Measurements from ENCODE around the gene GSTM3. TPM values are rescaled to one million over a fixed set of nuclear protein-coding genes. Genes with fewer than 3 reads are reported as not detected.
"Not testable (repeated sequence)": the region's sequence is repeated elsewhere in the genome, so short reads cannot be mapped to it uniquely, and the experiment has no call there.

GSTM3 gene
- total and polyA plus RNA-seq, 10 of the 15 experiments (the other 5 are each of a cell fraction or from before 2014, with no cell fraction given): not detected

DNA sequence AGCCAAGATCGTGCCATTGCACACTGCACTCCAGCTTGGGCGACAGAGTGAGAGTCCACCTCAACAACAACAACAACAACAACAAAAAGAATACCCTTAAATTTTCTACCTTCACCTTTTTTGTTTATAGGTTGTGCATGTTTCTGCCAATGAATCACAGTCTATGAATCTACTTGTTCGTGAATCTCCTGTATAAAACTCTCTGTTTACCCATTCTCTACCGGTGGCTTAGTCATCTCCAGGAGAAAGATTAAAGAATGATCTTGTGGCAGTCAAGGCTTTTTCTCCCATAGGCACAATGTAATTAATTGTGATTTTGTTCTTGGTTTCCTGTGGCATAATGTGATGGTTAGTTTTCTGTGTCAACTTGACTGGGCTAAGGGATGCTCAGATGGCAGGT lies 43.0 kb downstream of the GSTM3 start:
- DNase-seq (ENCODE audit: low read depth, low spot score); FAIRE-seq; RAD21 ChIA-PET (ENCODE audit: unreplicated experiment); intact Hi-C loops (cut with micrococcal nuclease; ENCODE audit: unreplicated experiment); POLR2A ChIA-PET; H3K36me3 ChIP-seq (ENCODE audit: control insufficient read depth in 2 of 2, insufficient read depth in 2 of 2, low read length in 1 of 2); H3K9me3 ChIP-seq (replicated peaks; ENCODE audit: control insufficient read depth, insufficient read depth, low read length); SMC1A ChIA-PET (ENCODE audit: uncharacterized antibody, unreplicated experiment); in situ Hi-C loops (cut with MboI); H3K79me2 ChIP-seq (ENCODE audit: control insufficient read depth, insufficient read depth, low read length); H3K27me3 ChIP-seq (replicated peaks in 1 of 2; ENCODE audit: control insufficient read depth in 2 of 2, insufficient read depth in 2 of 2, low read length in 1 of 2); H3K27ac ChIP-seq (ENCODE audit: control insufficient read depth, insufficient read depth); BruUV-seq (replicated peaks); H2AFZ ChIP-seq (ENCODE audit: control insufficient read depth, low read depth, low read length); H3K9ac ChIP-seq (ENCODE audit: control insufficient read depth, insufficient read depth, low read length); H4K20me1 ChIP-seq (ENCODE audit: control insufficient read depth, insufficient read depth); H3K4me1 ChIP-seq (ENCODE audit: control insufficient read depth, insufficient read depth, low read length); CTCF ChIA-PET; H3K4me2 ChIP-seq (ENCODE audit: control insufficient read depth, insufficient read depth); H3K4me3 ChIP-seq; ATAC-seq: not testable (repeated sequence)
- 95% methylated on average over 2 of the region's 4 CpGs for WGBS (ENCODE audit: insufficient coverage, insufficient replicate concordance, low lambda C conversion rate, missing lambda C conversion rate)

- no peaks in the 10 kb centered on the region for H4K20me1 ChIP-seq (ENCODE audit: control insufficient read depth, insufficient read depth)
- intact Hi-C loops (cut with micrococcal nuclease; ENCODE audit: unreplicated experiment) (no loop called here), in situ Hi-C loops (cut with MboI) (no loop called here)
- H3K27ac ChIP-seq (ENCODE audit: control insufficient read depth, insufficient read depth): no peak overlapping the region
- no TSS peak for BruUV-seq (replicated peaks)
- H3K9ac ChIP-seq (ENCODE audit: control insufficient read depth, insufficient read depth, low read length): no peak overlapping the region
- WGBS (ENCODE audit: insufficient coverage, insufficient replicate concordance, low lambda C conversion rate, missing lambda C conversion rate): 70% methylated on average over 4 of the region's 4 CpGs
- DNase-seq (ENCODE audit: low read depth, low spot score) (no peak), ATAC-seq (no peak), FAIRE-seq (no peak)
- SMC1A ChIA-PET (ENCODE audit: uncharacterized antibody, unreplicated experiment): no interaction called here
- CTCF ChIA-PET: no interaction called here
- H3K27me3 ChIP-seq (replicated peaks in 1 of 2; ENCODE audit: control insufficient read depth in 2 of 2, insufficient read depth in 2 of 2, low read length in 1 of 2): no peaks in the 10 kb centered on the region
- H3K79me2 ChIP-seq (ENCODE audit: control insufficient read depth, insufficient read depth, low read length): no peaks in the 10 kb centered on the region
- H2AFZ ChIP-seq (ENCODE audit: control insufficient read depth, low read depth, low read length): no peak overlapping the region
- no peaks in the 10 kb centered on the region for H3K36me3 ChIP-seq (ENCODE audit: control insufficient read depth in 2 of 2, insufficient read depth in 2 of 2, low read length in 1 of 2)
- RAD21 ChIA-PET (ENCODE audit: unreplicated experiment): no interaction called here
- H3K9me3 ChIP-seq (replicated peaks; ENCODE audit: control insufficient read depth, insufficient read depth, low read length): no peaks in the 10 kb centered on the region
- H3K4me3 ChIP-seq: no peak overlapping the region
- no peak overlapping the region for H3K4me2 ChIP-seq (ENCODE audit: control insufficient read depth, insufficient read depth)
- TF ChIP-seq, protein P1, sequence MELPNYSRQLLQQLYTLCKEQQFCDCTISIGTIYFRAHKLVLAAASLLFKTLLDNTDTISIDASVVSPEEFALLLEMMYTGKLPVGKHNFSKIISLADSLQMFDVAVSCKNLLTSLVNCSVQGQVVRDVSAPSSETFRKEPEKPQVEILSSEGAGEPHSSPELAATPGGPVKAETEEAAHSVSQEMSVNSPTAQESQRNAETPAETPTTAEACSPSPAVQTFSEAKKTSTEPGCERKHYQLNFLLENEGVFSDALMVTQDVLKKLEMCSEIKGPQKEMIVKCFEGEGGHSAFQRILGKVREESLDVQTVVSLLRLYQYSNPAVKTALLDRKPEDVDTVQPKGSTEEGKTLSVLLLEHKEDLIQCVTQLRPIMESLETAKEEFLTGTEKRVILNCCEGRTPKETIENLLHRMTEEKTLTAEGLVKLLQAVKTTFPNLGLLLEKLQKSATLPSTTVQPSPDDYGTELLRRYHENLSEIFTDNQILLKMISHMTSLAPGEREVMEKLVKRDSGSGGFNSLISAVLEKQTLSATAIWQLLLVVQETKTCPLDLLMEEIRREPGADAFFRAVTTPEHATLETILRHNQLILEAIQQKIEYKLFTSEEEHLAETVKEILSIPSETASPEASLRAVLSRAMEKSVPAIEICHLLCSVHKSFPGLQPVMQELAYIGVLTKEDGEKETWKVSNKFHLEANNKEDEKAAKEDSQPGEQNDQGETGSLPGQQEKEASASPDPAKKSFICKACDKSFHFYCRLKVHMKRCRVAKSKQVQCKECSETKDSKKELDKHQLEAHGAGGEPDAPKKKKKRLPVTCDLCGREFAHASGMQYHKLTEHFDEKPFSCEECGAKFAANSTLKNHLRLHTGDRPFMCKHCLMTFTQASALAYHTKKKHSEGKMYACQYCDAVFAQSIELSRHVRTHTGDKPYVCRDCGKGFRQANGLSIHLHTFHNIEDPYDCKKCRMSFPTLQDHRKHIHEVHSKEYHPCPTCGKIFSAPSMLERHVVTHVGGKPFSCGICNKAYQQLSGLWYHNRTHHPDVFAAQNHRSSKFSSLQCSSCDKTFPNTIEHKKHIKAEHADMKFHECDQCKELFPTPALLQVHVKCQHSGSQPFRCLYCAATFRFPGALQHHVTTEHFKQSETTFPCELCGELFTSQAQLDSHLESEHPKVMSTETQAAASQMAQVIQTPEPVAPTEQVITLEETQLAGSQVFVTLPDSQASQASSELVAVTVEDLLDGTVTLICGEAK (IDR thresholded peaks at IDR 0.05; ENCODE audit: borderline replicate concordance): no peak
- POLR2A ChIA-PET: no interaction called here
- H3K4me1 ChIP-seq (ENCODE audit: control insufficient read depth, insufficient read depth, low read length): no peaks in the 10 kb centered on the region
Observed at GRCh38 chr1:109697066-109697465, 43.8 kb downstream of the GSTM3 start.

DNA sequence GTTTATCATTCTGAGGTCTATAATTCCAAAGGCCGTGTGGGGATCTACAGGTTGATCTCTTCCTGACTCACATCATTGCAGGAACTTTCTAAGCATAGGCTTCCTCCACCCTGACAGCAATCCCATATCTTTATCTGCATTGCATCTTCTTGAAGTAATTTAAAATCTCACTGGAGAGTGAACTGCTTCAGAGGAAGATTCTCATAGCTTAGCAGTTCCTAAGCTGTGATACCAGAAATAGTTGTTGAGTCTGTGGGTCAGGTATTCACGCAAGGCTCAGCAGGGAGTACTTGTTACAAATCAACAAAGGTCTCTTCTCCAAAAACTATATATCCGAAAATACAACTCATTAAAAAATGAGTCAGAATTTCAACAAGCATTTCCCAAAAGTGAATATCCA lies 45.7 kb downstream of the GSTM3 start:
- H3K4me2 ChIP-seq (ENCODE audit: control insufficient read depth, insufficient read depth); intact Hi-C loops (cut with micrococcal nuclease; ENCODE audit: unreplicated experiment); H3K27ac ChIP-seq (ENCODE audit: control insufficient read depth, insufficient read depth); H3K4me3 ChIP-seq; H3K9me3 ChIP-seq (replicated peaks; ENCODE audit: control insufficient read depth, insufficient read depth, low read length); RAD21 ChIA-PET (ENCODE audit: unreplicated experiment); FAIRE-seq; in situ Hi-C loops (cut with MboI); H3K79me2 ChIP-seq (ENCODE audit: control insufficient read depth, insufficient read depth, low read length); SMC1A ChIA-PET (ENCODE audit: uncharacterized antibody, unreplicated experiment); POLR2A ChIA-PET; ATAC-seq; H3K27me3 ChIP-seq (replicated peaks in 1 of 2; ENCODE audit: control insufficient read depth in 2 of 2, insufficient read depth in 2 of 2, low read length in 1 of 2); H3K4me1 ChIP-seq (ENCODE audit: control insufficient read depth, insufficient read depth, low read length); H2AFZ ChIP-seq (ENCODE audit: control insufficient read depth, low read depth, low read length); H4K20me1 ChIP-seq (ENCODE audit: control insufficient read depth, insufficient read depth); H3K36me3 ChIP-seq (ENCODE audit: control insufficient read depth in 2 of 2, insufficient read depth in 2 of 2, low read length in 1 of 2); BruUV-seq (replicated peaks); H3K9ac ChIP-seq (ENCODE audit: control insufficient read depth, insufficient read depth, low read length); DNase-seq (ENCODE audit: low read depth, low spot score): not testable (repeated sequence)
- 100% methylated on average over 3 of the region's 3 CpGs for WGBS (ENCODE audit: insufficient coverage, insufficient replicate concordance, low lambda C conversion rate, missing lambda C conversion rate)
- CTCF ChIA-PET: interaction anchor here (1.1 kb wide), 1 partner anchor 55 kb away, joined by 3 read pairs; no protein-coding TSS in a partner anchor

Measured in GM12878 (cell line).